SU-DHL-6 (cell line): Measurements from ENCODE around the gene GPRC6A.

Experiments
- H2AFZ ChIP-seq: fragments of 200-600 bp; sonication (generic); 2 replicates; pipeline ENCODE4 v1.6.1; 2014; ENCODE audit warnings: low read depth, mild to moderate bottlenecking, moderate library complexity, mixed read lengths, antibody characterized with exemption, low read length; ENCODE audit not compliant: severe bottlenecking
- H3F3A ChIP-seq: fragments of 200-600 bp; shearing (Covaris generic); 2 replicates; pipeline ENCODE4 v1.6.0; 2016; ENCODE audit warnings: antibody characterized with exemption, mild to moderate bottlenecking; ENCODE audit not compliant: insufficient read depth
- H3K27ac ChIP-seq: fragments of 200-600 bp; sonication (generic); 2 replicates; pipeline ENCODE4 v1.5.1; 2016; ENCODE audit warnings: low read depth, mild to moderate bottlenecking, low read length, moderate library complexity, mixed read lengths
- H3K27me3 ChIP-seq: fragments of 200-600 bp; sonication (generic), shearing (Covaris generic); 2 replicates; pipeline ENCODE4 v1.6.0; 2014; ENCODE audit warnings: mild to moderate bottlenecking, low read length
- H3K36me3 ChIP-seq: fragments of 200-600 bp; sonication (generic); 2 replicates; pipeline ENCODE4 v1.6.1; 2014; ENCODE audit warnings: mild to moderate bottlenecking, low read length, mixed read lengths
- H3K4me2 ChIP-seq: fragments of 300-600, 200-600 bp; shearing (Covaris generic), sonication (generic); 2 replicates; pipeline ENCODE4 v1.6.0; 2014; ENCODE audit warnings: low read length, low read depth, mild to moderate bottlenecking; ENCODE audit not compliant: poor library complexity, severe bottlenecking
- H3K4me3 ChIP-seq: fragments of 200-600 bp; sonication (generic); 2 replicates; pipeline ENCODE4 v1.5.1; 2014; ENCODE audit warnings: antibody characterized with exemption, low read length, mild to moderate bottlenecking, mixed read lengths; ENCODE audit not compliant: insufficient read depth, poor library complexity, severe bottlenecking
- H3K79me2 ChIP-seq: fragments of 200-600 bp; sonication (generic); 2 replicates; pipeline ENCODE4 v1.6.1; 2014; ENCODE audit warnings: mild to moderate bottlenecking, low read length, moderate library complexity; ENCODE audit not compliant: insufficient read depth
- H3K9ac ChIP-seq: fragments of 200-600 bp; sonication (generic); 2 replicates; pipeline ENCODE4 v1.7.0; 2014; ENCODE audit warnings: mild to moderate bottlenecking, low read length
- H3K9me2 ChIP-seq: fragments of 200-600 bp; sonication (generic); replicated peaks from 2 replicates; pipeline ENCODE4 v1.6.1; 2014; ENCODE audit warnings: low read length; ENCODE audit not compliant: insufficient read depth
- H3K9me3 ChIP-seq: fragments of 200-600 bp; sonication (generic); 2 replicates; pipeline ENCODE4 v1.6.1; 2014; ENCODE audit warnings: low read length, mixed read lengths; ENCODE audit not compliant: insufficient read depth
- H4K20me1 ChIP-seq: fragments of 200-600 bp; sonication (generic); 2 replicates; pipeline ENCODE4 v1.6.1; 2014; ENCODE audit warnings: low read depth, mild to moderate bottlenecking, antibody characterized with exemption, low read length, moderate library complexity, mixed read lengths
- CTCF ChIP-seq: fragments of 200-600 bp; sonication (generic); IDR thresholded peaks from one replicate; pipeline ENCODE4 v1.5.1; 2017; ENCODE audit warnings: antibody characterized with exemption, mild to moderate bottlenecking, low read length, moderate library complexity; ENCODE audit not compliant: insufficient read depth, poor library complexity, severe bottlenecking
- EZH2phosphoT487 ChIP-seq: fragments of 200-600 bp; sonication (generic), shearing (Covaris generic); conservative IDR thresholded peaks from 2 replicates; pipeline ENCODE4 v1.6.1; 2018; ENCODE audit warnings: mild to moderate bottlenecking, antibody characterized with exemption, low read length, moderate library complexity, mixed read lengths

Gene GPRC6A

GRCh38 chr6:116767715-116768114, 61.2 kb downstream of the GPRC6A start:
- Histone ChIP-seq H3K9me3 (no peaks in the 10 kb centered on the region), H3K36me3 (no peaks in the 10 kb centered on the region), H3K9me2 (no peaks in the 10 kb centered on the region), H4K20me1 (no peaks in the 10 kb centered on the region), H3F3A (no peaks in the 10 kb centered on the region), H3K9ac (no peak overlapping the region), H3K27me3 (no peaks in the 10 kb centered on the region), H3K27ac (no peak overlapping the region), H3K4me3 (no peak overlapping the region), H3K79me2 (no peaks in the 10 kb centered on the region), H2AFZ (no peak overlapping the region), H3K4me2 (no peak overlapping the region)
- TF ChIP-seq EZH2phosphoT487 (no peak), CTCF (no peak)

- Histone ChIP-seq H2AFZ (no peak overlapping the region), H3K4me2 (no peak overlapping the region)
- TF ChIP-seq EZH2phosphoT487, result no peak
- no peak for TF ChIP-seq CTCF
These were observed 62.2 kb downstream of the GPRC6A start for GRCh38 chr6:116766506-116767176.

GRCh38 chr6:116764961-116765841, 63.7 kb downstream of the GPRC6A start, which contains the start of gene FAM162B:
Gene FAM162B (minus strand): TSS chr6:116765719. CDS start chr6:116765576, 143 bp downstream.
- Histone ChIP-seq H3F3A (no peaks in the 10 kb centered on the region), H2AFZ (no peak within 1 kb of the TSS), H3K9ac (no peak within 1 kb of the TSS), H3K27ac (no peak within 1 kb of the TSS), H3K9me3 (no peaks in the 10 kb centered on the region), H3K36me3 (no peaks in the 10 kb centered on the region), H3K79me2 (no peaks in the 10 kb centered on the region), H3K27me3 (no peaks in the 10 kb centered on the region), H3K4me3 (no peak within 1 kb of the TSS), H3K9me2 (no peaks in the 10 kb centered on the region), H4K20me1 (no peaks in the 10 kb centered on the region), H3K4me2 (no peak within 1 kb of the TSS)
- TF ChIP-seq CTCF (no peak), EZH2phosphoT487 (no peak)

More at GRCh38 chr6:116766506-116767176, 62.2 kb downstream of the GPRC6A start:
- H3K79me2 ChIP-seq, result no peaks in the 10 kb centered on the region
- no peaks in the 10 kb centered on the region for H3F3A ChIP-seq
- no peaks in the 10 kb centered on the region for H3K9me2 ChIP-seq
- no peaks in the 10 kb centered on the region for H3K36me3 ChIP-seq
- no peaks in the 10 kb centered on the region for H3K27me3 ChIP-seq
- H3K9ac ChIP-seq, result no peak overlapping the region
- H3K27ac ChIP-seq, result no peak overlapping the region
- H4K20me1 ChIP-seq, result no peaks in the 10 kb centered on the region
- no peak overlapping the region for H3K4me3 ChIP-seq
- H3K9me3 ChIP-seq, result no peaks in the 10 kb centered on the region
